ENCODE measurements around the gene TMOD4. TPM values are rescaled to one million over a fixed set of nuclear protein-coding genes. Genes with fewer than 3 reads are reported as not detected.
"Not testable (repeated sequence)": the region's sequence is repeated elsewhere in the genome, so short reads cannot be mapped to it uniquely, and the experiment has no call there.

TMOD4 gene
- total and polyA plus RNA-seq, 9 of the 15 experiments (the other 6 are each of a cell fraction or from before 2014, with no cell fraction given): 0.18 to 1.8 (median 1.1) TPM; not detected in 1

DNA sequence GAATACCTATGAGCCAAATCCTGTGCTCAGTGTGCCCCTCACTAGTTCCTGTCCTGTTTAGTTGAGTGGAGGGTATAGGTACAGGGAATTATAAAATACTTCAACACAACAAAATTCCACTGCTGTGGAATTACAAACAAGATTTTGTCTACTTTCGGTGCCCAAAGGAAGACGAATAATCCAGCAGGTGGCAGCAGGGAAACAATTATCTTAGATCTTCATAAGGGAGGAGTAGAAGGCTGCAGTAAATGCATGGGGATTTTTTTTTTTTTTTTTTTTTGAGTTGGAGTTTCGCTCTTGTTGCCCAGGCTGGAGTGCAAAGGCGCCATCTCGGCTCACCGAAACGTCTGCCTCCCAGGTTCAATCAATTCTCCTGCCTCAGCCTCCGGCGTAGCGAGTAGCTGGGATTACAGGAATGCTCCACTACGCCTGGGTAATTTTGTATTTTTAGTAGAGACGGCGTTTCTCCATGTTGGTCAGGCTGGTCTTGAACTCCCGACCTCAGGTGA is 20.6 kb upstream of the TMOD4 start (continued):
- TF ChIP-seq, protein P1, sequence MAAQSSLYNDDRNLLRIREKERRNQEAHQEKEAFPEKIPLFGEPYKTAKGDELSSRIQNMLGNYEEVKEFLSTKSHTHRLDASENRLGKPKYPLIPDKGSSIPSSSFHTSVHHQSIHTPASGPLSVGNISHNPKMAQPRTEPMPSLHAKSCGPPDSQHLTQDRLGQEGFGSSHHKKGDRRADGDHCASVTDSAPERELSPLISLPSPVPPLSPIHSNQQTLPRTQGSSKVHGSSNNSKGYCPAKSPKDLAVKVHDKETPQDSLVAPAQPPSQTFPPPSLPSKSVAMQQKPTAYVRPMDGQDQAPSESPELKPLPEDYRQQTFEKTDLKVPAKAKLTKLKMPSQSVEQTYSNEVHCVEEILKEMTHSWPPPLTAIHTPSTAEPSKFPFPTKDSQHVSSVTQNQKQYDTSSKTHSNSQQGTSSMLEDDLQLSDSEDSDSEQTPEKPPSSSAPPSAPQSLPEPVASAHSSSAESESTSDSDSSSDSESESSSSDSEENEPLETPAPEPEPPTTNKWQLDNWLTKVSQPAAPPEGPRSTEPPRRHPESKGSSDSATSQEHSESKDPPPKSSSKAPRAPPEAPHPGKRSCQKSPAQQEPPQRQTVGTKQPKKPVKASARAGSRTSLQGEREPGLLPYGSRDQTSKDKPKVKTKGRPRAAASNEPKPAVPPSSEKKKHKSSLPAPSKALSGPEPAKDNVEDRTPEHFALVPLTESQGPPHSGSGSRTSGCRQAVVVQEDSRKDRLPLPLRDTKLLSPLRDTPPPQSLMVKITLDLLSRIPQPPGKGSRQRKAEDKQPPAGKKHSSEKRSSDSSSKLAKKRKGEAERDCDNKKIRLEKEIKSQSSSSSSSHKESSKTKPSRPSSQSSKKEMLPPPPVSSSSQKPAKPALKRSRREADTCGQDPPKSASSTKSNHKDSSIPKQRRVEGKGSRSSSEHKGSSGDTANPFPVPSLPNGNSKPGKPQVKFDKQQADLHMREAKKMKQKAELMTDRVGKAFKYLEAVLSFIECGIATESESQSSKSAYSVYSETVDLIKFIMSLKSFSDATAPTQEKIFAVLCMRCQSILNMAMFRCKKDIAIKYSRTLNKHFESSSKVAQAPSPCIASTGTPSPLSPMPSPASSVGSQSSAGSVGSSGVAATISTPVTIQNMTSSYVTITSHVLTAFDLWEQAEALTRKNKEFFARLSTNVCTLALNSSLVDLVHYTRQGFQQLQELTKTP (IDR thresholded peaks at IDR 0.05; ENCODE audit: low read depth in 1 of 2, partially characterized antibody in 2 of 2): peak in 1 of 2 experiments; percentile 40

DNA sequence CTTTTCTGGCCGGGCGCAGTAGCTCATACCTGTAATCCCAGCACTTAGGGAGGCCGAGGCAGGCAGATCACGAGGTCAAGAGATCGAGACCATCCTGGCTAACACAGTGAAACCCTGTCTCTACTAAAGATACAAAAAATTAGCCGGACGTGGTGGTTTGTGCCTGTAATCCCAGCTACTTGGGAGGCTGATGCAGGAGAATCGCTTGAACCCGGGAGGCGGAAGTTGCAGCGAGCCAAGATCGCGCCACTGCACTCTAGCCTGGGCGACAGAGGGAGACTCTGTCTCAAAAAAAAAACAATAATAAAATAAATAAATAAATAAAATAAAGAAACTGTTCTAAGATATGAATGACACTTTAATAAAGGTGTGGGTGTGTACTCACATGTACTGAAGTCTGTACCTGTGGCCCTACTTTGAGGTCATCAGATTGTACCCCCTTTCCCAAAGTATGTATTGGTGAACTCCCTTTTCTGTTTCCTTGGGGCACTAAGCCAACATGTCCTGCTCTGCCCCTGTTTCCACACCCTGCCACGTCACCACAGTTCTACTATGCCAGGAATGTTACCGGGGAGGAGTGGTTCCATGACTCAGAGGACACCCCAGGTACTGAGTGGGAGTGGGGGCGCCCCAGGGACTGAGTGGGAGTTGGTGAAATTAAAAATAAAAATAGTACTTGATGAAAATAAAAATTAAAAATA is 19.3 kb upstream of the TMOD4 start:
- H3K4me2 ChIP-seq (ENCODE audit: insufficient read depth, low read length); H3K36me3 ChIP-seq (ENCODE audit: control insufficient read depth, insufficient read depth, low read length); BruUV-seq (replicated peaks); DNase-seq (ENCODE audit: extremely low read depth in 1 of 4, low spot score in 3 of 4); H3K9ac ChIP-seq (ENCODE audit: insufficient read depth in 1 of 2, low read depth in 2 of 2, low read length in 2 of 2); H3K9me3 ChIP-seq (replicated peaks; ENCODE audit: control insufficient read depth, insufficient read depth, low read depth, low read length); FAIRE-seq; H3K9me1 ChIP-seq (ENCODE audit: control insufficient read depth, insufficient read depth, low read length); H3K4me3 ChIP-seq; ATAC-seq; H4K20me1 ChIP-seq (replicated peaks; ENCODE audit: control insufficient read depth, insufficient read depth, low read length); H2AFZ ChIP-seq (ENCODE audit: low read depth, low read length); in situ Hi-C loops (cut with MboI); H3K27ac ChIP-seq (ENCODE audit: extremely low read depth, low read depth, low read length); H3K27me3 ChIP-seq (ENCODE audit: control insufficient read depth in 2 of 2, insufficient read depth in 2 of 2, low read length in 2 of 2): not testable (repeated sequence)
- ChIA-PET CTCF (ENCODE audit: low intra/inter-chr PET ratio) (interaction anchor here (1.7 kb wide), 1 partner anchor 57 kb away, joined by 8 read pairs; no protein-coding TSS in a partner anchor), POLR2A (interaction anchor here (0.7 kb wide), 1 partner anchor 594 kb away, joined by 3 read pairs; no protein-coding TSS in a partner anchor)
- H3K79me2 ChIP-seq (ENCODE audit: control insufficient read depth, insufficient read depth, low read length): peaks cover 16% of the 10 kb centered on the region
- TF ChIP-seq, protein P2, sequence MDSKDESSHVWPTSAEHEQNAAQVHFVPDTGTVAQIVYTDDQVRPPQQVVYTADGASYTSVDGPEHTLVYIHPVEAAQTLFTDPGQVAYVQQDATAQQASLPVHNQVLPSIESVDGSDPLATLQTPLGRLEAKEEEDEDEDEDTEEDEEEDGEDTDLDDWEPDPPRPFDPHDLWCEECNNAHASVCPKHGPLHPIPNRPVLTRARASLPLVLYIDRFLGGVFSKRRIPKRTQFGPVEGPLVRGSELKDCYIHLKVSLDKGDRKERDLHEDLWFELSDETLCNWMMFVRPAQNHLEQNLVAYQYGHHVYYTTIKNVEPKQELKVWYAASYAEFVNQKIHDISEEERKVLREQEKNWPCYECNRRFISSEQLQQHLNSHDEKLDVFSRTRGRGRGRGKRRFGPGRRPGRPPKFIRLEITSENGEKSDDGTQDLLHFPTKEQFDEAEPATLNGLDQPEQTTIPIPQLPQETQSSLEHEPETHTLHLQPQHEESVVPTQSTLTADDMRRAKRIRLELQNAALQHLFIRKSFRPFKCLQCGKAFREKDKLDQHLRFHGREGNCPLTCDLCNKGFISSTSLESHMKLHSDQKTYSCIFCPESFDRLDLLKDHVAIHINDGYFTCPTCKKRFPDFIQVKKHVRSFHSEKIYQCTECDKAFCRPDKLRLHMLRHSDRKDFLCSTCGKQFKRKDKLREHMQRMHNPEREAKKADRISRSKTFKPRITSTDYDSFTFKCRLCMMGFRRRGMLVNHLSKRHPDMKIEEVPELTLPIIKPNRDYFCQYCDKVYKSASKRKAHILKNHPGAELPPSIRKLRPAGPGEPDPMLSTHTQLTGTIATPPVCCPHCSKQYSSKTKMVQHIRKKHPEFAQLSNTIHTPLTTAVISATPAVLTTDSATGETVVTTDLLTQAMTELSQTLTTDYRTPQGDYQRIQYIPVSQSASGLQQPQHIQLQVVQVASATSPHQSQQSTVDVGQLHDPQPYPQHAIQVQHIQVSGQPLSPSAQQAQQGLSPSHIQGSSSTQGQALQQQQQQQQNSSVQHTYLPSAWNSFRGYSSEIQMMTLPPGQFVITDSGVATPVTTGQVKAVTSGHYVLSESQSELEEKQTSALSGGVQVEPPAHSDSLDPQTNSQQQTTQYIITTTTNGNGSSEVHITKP (IDR thresholded peaks at IDR 0.05; ENCODE audit: partially characterized antibody): peak; percentile 52
- TF ChIP-seq EGR1 (conservative IDR thresholded peaks at IDR 0.05): peak; percentile 56
- 79% methylated on average over 17 of the region's 17 CpGs for WGBS (ENCODE audit: insufficient coverage, low coverage, missing lambda C conversion rate)
- H3K4me1 ChIP-seq (replicated peaks in 1 of 2; ENCODE audit: control insufficient read depth in 2 of 2, insufficient read depth in 2 of 2, low read length in 2 of 2): peaks cover 14 to 19% of the 10 kb centered on the region in 2 experiments; a peak in 4 of 5 replicates
- intact Hi-C loops (cut with micrococcal nuclease): loop anchor here (5.0 to 10.0 kb wide), 2 partner anchors 190 to 542 kb away; no protein-coding TSS in a partner anchor
